NB4 (cell line): ENCODE data around the gene SEMA3A.

Experiments used
- POLR2A ChIP-seq: IDR thresholded peaks from 2 replicates; pipeline ENCODE4 v1.6.1; 2011; ENCODE audit warnings: mild to moderate bottlenecking; ENCODE audit not compliant: insufficient read length; ENCODE audit errors: extremely low read depth
- TF ChIP-seq, protein P1 (sequence below): IDR thresholded peaks from one replicate; pipeline ENCODE4 v1.5.1; 2012; ENCODE audit warnings: low read depth, low read length

DNA sequence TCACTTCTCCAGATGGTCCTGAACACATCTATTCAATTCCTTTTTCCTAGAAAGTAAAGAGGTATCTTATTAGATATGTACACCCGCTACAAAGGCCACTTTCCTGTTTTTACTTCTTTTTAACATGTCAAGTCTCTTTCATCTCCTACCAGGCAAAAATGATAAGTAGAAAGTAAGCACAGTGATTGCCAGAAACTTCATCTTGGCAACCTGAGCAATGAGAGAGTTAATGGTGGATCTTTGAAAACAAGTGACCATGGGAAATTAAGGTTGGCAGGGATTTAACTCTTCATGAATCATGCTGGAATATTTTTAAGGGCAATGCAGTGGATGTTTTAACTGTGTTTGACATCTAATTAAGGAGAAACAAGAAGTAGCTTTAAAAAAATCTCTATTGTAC lies 2.7 kb downstream of the SEMA3A start:
- TF ChIP-seq POLR2A = no peak
- TF ChIP-seq, protein P1, sequence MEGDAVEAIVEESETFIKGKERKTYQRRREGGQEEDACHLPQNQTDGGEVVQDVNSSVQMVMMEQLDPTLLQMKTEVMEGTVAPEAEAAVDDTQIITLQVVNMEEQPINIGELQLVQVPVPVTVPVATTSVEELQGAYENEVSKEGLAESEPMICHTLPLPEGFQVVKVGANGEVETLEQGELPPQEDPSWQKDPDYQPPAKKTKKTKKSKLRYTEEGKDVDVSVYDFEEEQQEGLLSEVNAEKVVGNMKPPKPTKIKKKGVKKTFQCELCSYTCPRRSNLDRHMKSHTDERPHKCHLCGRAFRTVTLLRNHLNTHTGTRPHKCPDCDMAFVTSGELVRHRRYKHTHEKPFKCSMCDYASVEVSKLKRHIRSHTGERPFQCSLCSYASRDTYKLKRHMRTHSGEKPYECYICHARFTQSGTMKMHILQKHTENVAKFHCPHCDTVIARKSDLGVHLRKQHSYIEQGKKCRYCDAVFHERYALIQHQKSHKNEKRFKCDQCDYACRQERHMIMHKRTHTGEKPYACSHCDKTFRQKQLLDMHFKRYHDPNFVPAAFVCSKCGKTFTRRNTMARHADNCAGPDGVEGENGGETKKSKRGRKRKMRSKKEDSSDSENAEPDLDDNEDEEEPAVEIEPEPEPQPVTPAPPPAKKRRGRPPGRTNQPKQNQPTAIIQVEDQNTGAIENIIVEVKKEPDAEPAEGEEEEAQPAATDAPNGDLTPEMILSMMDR = no peak
